HepG2 (cell line): ENCODE measurements around the gene P2RX3. TPM values are rescaled to one million over a fixed set of nuclear protein-coding genes. Genes with fewer than 3 reads are reported as not detected.

Experiments
- ASH2L ChIP-seq: fragments of 300-600, 200-600 bp; sonication (generic); IDR thresholded peaks from 2 replicates; pipeline ENCODE4 v1.7.0; 2017; ENCODE audit warnings: low read depth, mild to moderate bottlenecking, moderate library complexity, mixed read lengths, low read length; ENCODE audit not compliant: insufficient read length
- DMAP1 ChIP-seq: IDR thresholded peaks from 2 replicates; pipeline ENCODE4 v1.6.1; 2016
- GATA4 ChIP-seq: sonication (generic); IDR thresholded peaks from 2 replicates; pipeline ENCODE4 v1.6.1; 2016; ENCODE audit warnings: antibody characterized with exemption, low read depth, borderline replicate concordance
- MAX ChIP-seq: IDR thresholded peaks from 2 replicates; pipeline ENCODE4 v1.6.1; 2012; ENCODE audit warnings: inconsistent platforms
- MBNL3 ChIP-seq: fragments of 250-450 bp; sonication (Bioruptor Pico); conservative IDR thresholded peaks from 2 replicates; pipeline ENCODE4 v1.8.0; 2022; ENCODE audit warnings: mild to moderate bottlenecking, inconsistent platforms
- MXD4 ChIP-seq: IDR thresholded peaks from 2 replicates; pipeline ENCODE4 v1.6.1; 2016; ENCODE audit warnings: mild to moderate bottlenecking, missing biosample characterization, missing genetic modification reagents
- PAF1 ChIP-seq: IDR thresholded peaks from 2 replicates; pipeline ENCODE4 v1.6.1; 2016; ENCODE audit warnings: missing genetic modification reagents, missing compliant biosample characterization
- PHF20 ChIP-seq: sonication (generic); formaldehyde crosslinking; IDR thresholded peaks from 2 replicates; pipeline ENCODE4 v1.5.0; 2020; ENCODE audit warnings: mild to moderate bottlenecking, missing genetic modification reagents
- POLR2A ChIP-seq, 2 experiments: IDR thresholded peaks; 2 replicates each; pipeline ENCODE4 v1.6.1; 2011; ENCODE audit warnings: low read depth in 2 of 2, low read length in 2 of 2, mild to moderate bottlenecking in 1 of 2, moderate library complexity in 1 of 2; ENCODE audit not compliant: insufficient read depth in 1 of 2
- SIX4 ChIP-seq: sonication (generic); formaldehyde crosslinking; IDR thresholded peaks from 2 replicates; pipeline ENCODE4 v1.4.0; 2020; ENCODE audit warnings: missing genetic modification reagents
- SRSF4 ChIP-seq: fragments of 200-400 bp; formaldehyde crosslinking; IDR thresholded peaks from one replicate; pipeline ENCODE4 v1.6.1; 2018; ENCODE audit warnings: mild to moderate bottlenecking, low read depth, low read length, moderate library complexity; ENCODE audit not compliant: poor library complexity, severe bottlenecking
- STAT5B ChIP-seq: sonication (generic); formaldehyde crosslinking; IDR thresholded peaks from 2 replicates; pipeline ENCODE4 v1.4.0; 2020; ENCODE audit warnings: missing genetic modification reagents
- ZFAT ChIP-seq: sonication (generic); formaldehyde crosslinking; conservative IDR thresholded peaks from 2 replicates; pipeline ENCODE4 v1.8.1; 2023; ENCODE audit warnings: missing genetic modification reagents, inconsistent platforms
- ZFP41 ChIP-seq: sonication (generic); formaldehyde crosslinking; IDR thresholded peaks from 2 replicates; pipeline ENCODE4 v1.4.0; 2020; ENCODE audit warnings: mild to moderate bottlenecking, missing genetic modification reagents, borderline replicate concordance
- ZFP62 ChIP-seq: sonication (generic); formaldehyde crosslinking; IDR thresholded peaks from 2 replicates; pipeline ENCODE4 v1.4.0; 2020; ENCODE audit warnings: missing genetic modification reagents
- ZHX2 ChIP-seq, 2 experiments: sonication (generic) in 1 of 2; formaldehyde crosslinking in 1 of 2; IDR thresholded peaks; 2 replicates each; pipeline versions ENCODE4 v1.6.1 to v1.9.0; 2014 to 2022; ENCODE audit warnings: antibody characterized with exemption in 1 of 2, borderline replicate concordance in 1 of 2, inconsistent platforms in 1 of 2, low read depth in 1 of 2, missing genetic modification reagents in 1 of 2
- ZMYM4 ChIP-seq: sonication (generic); formaldehyde crosslinking; IDR thresholded peaks from 2 replicates; pipeline ENCODE4 v1.8.1; 2023; ENCODE audit warnings: mild to moderate bottlenecking, missing genetic modification reagents
- polyA plus RNA-seq, 8 experiments: library from polyadenylated mRNA; depleted of rRNA in 3 of 8; stranded (reverse) in 7 of 8; unstranded in 1 of 8; fragments of >200 nt; fragmentation: Illumina TruSeq in 4 of 8; extraction: Trizol in 4 of 8; gene quantifications; 2 replicates each; pipeline versions ENCODE4 v1.2.1 to v1.2.3, GENCODE V29; 2011 to 2016; ENCODE audit warnings: low read depth in 4 of 8, missing spikeins in 1 of 8, mixed read lengths in 1 of 8; ENCODE audit not compliant: insufficient read depth in 1 of 8
- total RNA-seq, 5 experiments: library from RNA; depleted of rRNA; stranded (reverse); fragments of >200 nt; fragmentation: Illumina TruSeq; extraction: Trizol; gene quantifications; 2 replicates each; pipeline ENCODE4 v1.2.3, GENCODE V29; 2016; ENCODE audit warnings: low read depth in 1 of 5
- TF ChIP-seq, protein P1 (sequence below): sonication (generic); formaldehyde crosslinking; IDR thresholded peaks from 2 replicates; pipeline ENCODE4 v1.4.0; 2020; ENCODE audit warnings: low read depth, mild to moderate bottlenecking, missing genetic modification reagents

P2RX3 gene
- total and polyA plus RNA-seq, 2 of the 13 experiments (the other 11 are each of a cell fraction or from before 2014, with no cell fraction given), result 0.08 TPM; not detected in 1

GRCh38 chr11:57335343-57336110, 2.6 kb upstream of the P2RX3 start, which contains the start of gene SSRP1 (continued):
- TF ChIP-seq ASH2L (peak; percentile 76), ZHX2 (IDR thresholded peaks at IDR 0.05; ENCODE audit: low read depth) (no peak), ZHX2 (CRISPR knock-in tag; IDR thresholded peaks at IDR 0.05; ENCODE audit: borderline replicate concordance) (no peak), MAX (peak; percentile 75), MBNL3 (CRISPR knock-in tag) (no peak), ZMYM4 (CRISPR knock-in tag) (peak; percentile 69; the same call in 1 of the 2 replicates), MXD4 (CRISPR knock-in tag) (no peak), PAF1 (CRISPR knock-in tag) (no peak), SRSF4 (no peak), STAT5B (CRISPR knock-in tag) (no peak), GATA4 (no peak), ZFAT (no peak), ZFP62 (CRISPR knock-in tag) (no peak), SIX4 (no peak), POLR2A (IDR thresholded peaks at IDR 0.05; ENCODE audit: insufficient read depth in 1 of 2, low read depth in 2 of 2, low read length in 2 of 2) (peak; percentile 47 to 58), PHF20 (CRISPR knock-in tag) (peak; percentile 87), DMAP1 (CRISPR knock-in tag) (peak; percentile 91), ZFP41 (0 out of 2 replicates have a peak, but pooled peaks have one; percentile 40)
- TF ChIP-seq, protein P1, sequence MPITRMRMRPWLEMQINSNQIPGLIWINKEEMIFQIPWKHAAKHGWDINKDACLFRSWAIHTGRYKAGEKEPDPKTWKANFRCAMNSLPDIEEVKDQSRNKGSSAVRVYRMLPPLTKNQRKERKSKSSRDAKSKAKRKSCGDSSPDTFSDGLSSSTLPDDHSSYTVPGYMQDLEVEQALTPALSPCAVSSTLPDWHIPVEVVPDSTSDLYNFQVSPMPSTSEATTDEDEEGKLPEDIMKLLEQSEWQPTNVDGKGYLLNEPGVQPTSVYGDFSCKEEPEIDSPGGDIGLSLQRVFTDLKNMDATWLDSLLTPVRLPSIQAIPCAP (CRISPR knock-in tag), result no peak
